WTC11 (cell line): ENCODE results near the gene EXD3. TPM values are rescaled to one million over a fixed set of nuclear protein-coding genes. Genes with fewer than 3 reads are reported as not detected.
A peak's percentile ranks its signal among the peaks of the same experiment; 100 is the strongest.

ENCODE experiments used
- AFF4 ChIP-seq: sonication (generic); formaldehyde crosslinking; IDR thresholded peaks from 2 replicates; pipeline ENCODE4 v1.8.1; 2023; ENCODE audit warnings: mild to moderate bottlenecking, missing genetic modification reagents, borderline replicate concordance
- ARID4B ChIP-seq: sonication (generic); formaldehyde crosslinking; IDR thresholded peaks from 2 replicates; pipeline ENCODE4 v1.8.0; 2023; ENCODE audit warnings: missing genetic modification reagents, mild to moderate bottlenecking, borderline replicate concordance
- CDX4 ChIP-seq: fragments of 250-450 bp; sonication (Bioruptor Pico); IDR thresholded peaks from 2 replicates; pipeline ENCODE4 v1.9.0; 2021; ENCODE audit warnings: moderate library complexity, mild to moderate bottlenecking, inconsistent platforms, borderline replicate concordance
- CREM ChIP-seq: sonication (generic); formaldehyde crosslinking; IDR thresholded peaks from 2 replicates; pipeline ENCODE4 v1.8.1; 2022; ENCODE audit warnings: mild to moderate bottlenecking, missing genetic modification reagents, moderate library complexity
- ETV6 ChIP-seq: sonication (generic); formaldehyde crosslinking; IDR thresholded peaks from 2 replicates; pipeline ENCODE4 v1.8.1; 2022; ENCODE audit warnings: mild to moderate bottlenecking, missing genetic modification reagents
- GABPB1 ChIP-seq: sonication (generic); formaldehyde crosslinking; IDR thresholded peaks from 2 replicates; pipeline ENCODE4 v1.8.1; 2023; ENCODE audit warnings: mild to moderate bottlenecking, missing genetic modification reagents
- GTF2I ChIP-seq: fragments of 250-450 bp; sonication (Bioruptor Pico); conservative IDR thresholded peaks from 2 replicates; pipeline ENCODE4 v1.4.0; 2021; ENCODE audit warnings: mild to moderate bottlenecking
- JUN ChIP-seq: sonication (generic); formaldehyde crosslinking; IDR thresholded peaks from 2 replicates; pipeline ENCODE4 v1.8.0; 2023; ENCODE audit warnings: mild to moderate bottlenecking, missing genetic modification reagents
- KAT7 ChIP-seq: sonication (generic); formaldehyde crosslinking; IDR thresholded peaks from 2 replicates; pipeline ENCODE4 v1.8.1; 2023; ENCODE audit warnings: missing genetic modification reagents, mild to moderate bottlenecking, borderline replicate concordance
- MXD4 ChIP-seq: fragments of 250-450 bp; sonication (Bioruptor Pico); IDR thresholded peaks from 2 replicates; pipeline ENCODE4 v1.8.0; 2021; ENCODE audit warnings: mild to moderate bottlenecking, moderate library complexity, borderline replicate concordance
- MYBL2 ChIP-seq: sonication (generic); formaldehyde crosslinking; IDR thresholded peaks from 2 replicates; pipeline ENCODE4 v1.8.1; 2023; ENCODE audit warnings: mild to moderate bottlenecking, moderate library complexity, missing genetic modification reagents
- NFATC4 ChIP-seq: fragments of 250-450 bp; sonication (Bioruptor Pico); IDR thresholded peaks from 2 replicates; pipeline ENCODE4 v1.9.0; 2021; ENCODE audit warnings: mild to moderate bottlenecking
- SMAD4 ChIP-seq: sonication (generic); formaldehyde crosslinking; IDR thresholded peaks from 2 replicates; pipeline ENCODE4 v1.8.0; 2022; ENCODE audit warnings: mild to moderate bottlenecking, missing genetic modification reagents
- STAT6 ChIP-seq: sonication (generic); formaldehyde crosslinking; conservative IDR thresholded peaks from 2 replicates; pipeline ENCODE4 v1.8.1; 2023; ENCODE audit warnings: mild to moderate bottlenecking, low read depth, missing genetic modification reagents, moderate library complexity
- TEAD1 ChIP-seq: sonication (generic); formaldehyde crosslinking; IDR thresholded peaks from 2 replicates; pipeline ENCODE4 v1.8.0; 2022; ENCODE audit warnings: mild to moderate bottlenecking, missing genetic modification reagents
- USF1 ChIP-seq: sonication (generic); formaldehyde crosslinking; IDR thresholded peaks from 2 replicates; pipeline ENCODE4 v1.8.0; 2022; ENCODE audit warnings: mild to moderate bottlenecking, missing genetic modification reagents
- ZBTB21 ChIP-seq: sonication (generic); formaldehyde crosslinking; IDR thresholded peaks from 2 replicates; pipeline ENCODE4 v1.8.1; 2023; ENCODE audit warnings: mild to moderate bottlenecking, missing genetic modification reagents, borderline replicate concordance
- ZNF219 ChIP-seq: sonication (generic); formaldehyde crosslinking; IDR thresholded peaks from 2 replicates; pipeline ENCODE4 v1.8.0; 2023; ENCODE audit warnings: missing genetic modification reagents, mild to moderate bottlenecking, borderline replicate concordance
- ZNF317 ChIP-seq: sonication (generic); formaldehyde crosslinking; IDR thresholded peaks from 2 replicates; pipeline ENCODE4 v1.8.1; 2023; ENCODE audit warnings: low read depth, mild to moderate bottlenecking, moderate library complexity, missing genetic modification reagents, borderline replicate concordance
- ZSCAN18 ChIP-seq: fragments of 250-450 bp; sonication (Bioruptor Pico); IDR thresholded peaks from 2 replicates; pipeline ENCODE4 v2.1.2; 2022; ENCODE audit warnings: mild to moderate bottlenecking, moderate library complexity
- total RNA-seq: library from RNA; stranded (reverse); gene quantifications from 3 replicates; pipeline ENCODE4 v1.2.3, GENCODE V29; 2021

The EXD3 gene
- total RNA-seq, 1 experiment from 2014 or later = 21.2 TPM

- TF ChIP-seq AFF4 (CRISPR knock-in tag) (no peak), ZBTB21 (no peak), MYBL2 (peak; percentile 13; the same call in 1 of the 2 replicates), GTF2I (no peak), JUN (CRISPR knock-in tag) (no peak), ZNF317 (CRISPR knock-in tag) (no peak), CDX4 (no peak), NFATC4 (CRISPR knock-in tag) (no peak), ETV6 (CRISPR knock-in tag) (peak; percentile 15; the same call in 1 of the 2 replicates), ZNF219 (CRISPR knock-in tag) (0 out of 2 replicates have a peak, but pooled peaks have one; percentile 45), ARID4B (CRISPR knock-in tag) (peak; percentile 73), CREM (peak; percentile 75; the same call in 1 of the 2 replicates), MXD4 (CRISPR knock-in tag) (no peak), SMAD4 (no peak), KAT7 (peak; percentile 75; the same call in 1 of the 2 replicates), TEAD1 (peak; percentile 72; the same call in 1 of the 2 replicates), ZSCAN18 (CRISPR knock-in tag) (no peak), USF1 (CRISPR knock-in tag) (no peak), GABPB1 (CRISPR knock-in tag) (peak; percentile 83), STAT6 (CRISPR knock-in tag) (no peak)
These were observed at the start of gene EXD3, which contains the start of gene NOXA1 (continued) for GRCh38 chr9:137422604-137423513.
